Type B pancreatic cell (in vitro differentiated cells): ENCODE data around the gene ARPC4. TPM values are rescaled to one million over a fixed set of nuclear protein-coding genes. Genes with fewer than 3 reads are reported as not detected.

Source experiments
- DNase-seq: peaks from one replicate; pipeline ENCODE4 v3.0.0; 2021; ENCODE audit warnings: mixed read lengths; ENCODE audit not compliant: unreplicated experiment; ENCODE audit errors: extremely low spot score
- H3K27ac Mint-ChIP-seq: 2 replicates; pipeline ENCODE4 v1.8.0; 2021; ENCODE audit warnings: mild to moderate bottlenecking, mixed read lengths
- H3K27me3 Mint-ChIP-seq: 2 replicates; pipeline ENCODE4 v1.8.0; 2021; ENCODE audit warnings: mixed read lengths
- H3K36me3 Mint-ChIP-seq: 2 replicates; pipeline ENCODE4 v1.8.0; 2021; ENCODE audit warnings: mixed read lengths
- H3K4me1 Mint-ChIP-seq: one replicate; pipeline ENCODE4 v1.8.0; 2021; ENCODE audit warnings: mixed read lengths; ENCODE audit not compliant: unreplicated experiment
- H3K4me3 Mint-ChIP-seq: 2 replicates; pipeline ENCODE4 v1.8.0; 2021; ENCODE audit warnings: mild to moderate bottlenecking, mixed read lengths
- H3K9me3 Mint-ChIP-seq: 2 replicates; pipeline ENCODE4 v1.8.0; 2021; ENCODE audit warnings: mixed read lengths
- CTCF ChIP-seq: fragments of 200-600 bp; sonication (generic); conservative IDR thresholded peaks from 2 replicates; pipeline ENCODE4 v1.5.0; 2021; ENCODE audit warnings: antibody characterized with exemption, mild to moderate bottlenecking
- total RNA-seq: library from RNA; stranded (reverse); gene quantifications from 2 replicates; pipeline ENCODE4 v1.2.1, GENCODE V29; 2021; ENCODE audit warnings: low replicate concordance

ARPC4 gene
- total RNA-seq, 1 donor from 2014 or later: 131 TPM

GRCh38 chr3:9747267-9747666, 45.6 kb upstream of the ARPC4 start:
- Mint-ChIP-seq H3K36me3 (peaks cover 17% of the 10 kb centered on the region), H3K4me1 (peaks cover 24% of the 10 kb centered on the region), H3K27me3 (no peaks in the 10 kb centered on the region), H3K27ac (no peak overlapping the region), H3K4me3 (peak overlapping the region; percentile 26), H3K9me3 (no peaks in the 10 kb centered on the region)
- DNase-seq: no peak
- TF ChIP-seq CTCF: no peak

GRCh38 chr3:9748031-9748430, 44.9 kb upstream of the ARPC4 start:
- Mint-ChIP-seq H3K27me3 (no peaks in the 10 kb centered on the region), H3K36me3 (peaks cover 17% of the 10 kb centered on the region), H3K9me3 (no peaks in the 10 kb centered on the region), H3K27ac (no peak overlapping the region), H3K4me1 (peaks cover 24% of the 10 kb centered on the region), H3K4me3 (peak overlapping the region; percentile 47)
- no peak for TF ChIP-seq CTCF
- no peak for DNase-seq

GRCh38 chr3:9749296-9749644, 43.6 kb upstream of the ARPC4 start:
- no peak for TF ChIP-seq CTCF
- Mint-ChIP-seq H3K27me3 (no peaks in the 10 kb centered on the region), H3K27ac (peak overlapping the region; percentile 98), H3K4me3 (peak overlapping the region; percentile 100), H3K9me3 (no peaks in the 10 kb centered on the region), H3K36me3 (peaks cover 17% of the 10 kb centered on the region), H3K4me1 (peaks cover 24% of the 10 kb centered on the region)
- no peak for DNase-seq

GRCh38 chr3:9749645-9750555, 43.0 kb upstream of the ARPC4 start, which contains the start of gene OGG1:
TSS of gene OGG1 (plus strand) at chr3:9749952. CDS start at chr3:9750287, 335 bp downstream.
- Mint-ChIP-seq H3K27ac (peak within 1 kb of the TSS; percentile 98), H3K4me1 (peaks cover 24% of the 10 kb centered on the region), H3K27me3 (no peaks in the 10 kb centered on the region), H3K36me3 (peaks cover 17% of the 10 kb centered on the region), H3K9me3 (no peaks in the 10 kb centered on the region), H3K4me3 (peak within 1 kb of the TSS; percentile 100)
- no peak for TF ChIP-seq CTCF
- peak; percentile 93 for DNase-seq

- peaks cover 17% of the 10 kb centered on the region for H3K36me3 Mint-ChIP-seq
- no peak for DNase-seq
- H3K27me3 Mint-ChIP-seq: no peaks in the 10 kb centered on the region
- H3K27ac Mint-ChIP-seq: peak overlapping the region; percentile 98
- no peaks in the 10 kb centered on the region for H3K9me3 Mint-ChIP-seq
- peaks cover 24% of the 10 kb centered on the region for H3K4me1 Mint-ChIP-seq
- no peak for TF ChIP-seq CTCF
- peak overlapping the region; percentile 100 for H3K4me3 Mint-ChIP-seq
Measured at GRCh38 chr3:9750556-9751411, 42.1 kb upstream of the ARPC4 start.
